HG02759 (cell line): Measurements from ENCODE around the gene HOXA3.

ENCODE experiments used
- ATAC-seq: cut with Tn5 transposase; IDR thresholded peaks from one replicate; pipeline ENCODE4 v1.9.1; 2021; ENCODE audit warnings: mild to moderate bottlenecking, moderate library complexity; ENCODE audit not compliant: unreplicated experiment

HOXA3 gene

GRCh38 chr7:27131390-27131819 lies 21.0 kb downstream of the HOXA3 start:
- no peak for ATAC-seq

GRCh38 chr7:27130540-27131389 lies 21.6 kb downstream of the HOXA3 start, which contains the start of gene HOXA4:
Gene HOXA4, minus strand, starts transcription at chr7:27130757. Its CDS starts 24 bp downstream, at chr7:27130733.
- ATAC-seq, result peak; percentile 59

DNA sequence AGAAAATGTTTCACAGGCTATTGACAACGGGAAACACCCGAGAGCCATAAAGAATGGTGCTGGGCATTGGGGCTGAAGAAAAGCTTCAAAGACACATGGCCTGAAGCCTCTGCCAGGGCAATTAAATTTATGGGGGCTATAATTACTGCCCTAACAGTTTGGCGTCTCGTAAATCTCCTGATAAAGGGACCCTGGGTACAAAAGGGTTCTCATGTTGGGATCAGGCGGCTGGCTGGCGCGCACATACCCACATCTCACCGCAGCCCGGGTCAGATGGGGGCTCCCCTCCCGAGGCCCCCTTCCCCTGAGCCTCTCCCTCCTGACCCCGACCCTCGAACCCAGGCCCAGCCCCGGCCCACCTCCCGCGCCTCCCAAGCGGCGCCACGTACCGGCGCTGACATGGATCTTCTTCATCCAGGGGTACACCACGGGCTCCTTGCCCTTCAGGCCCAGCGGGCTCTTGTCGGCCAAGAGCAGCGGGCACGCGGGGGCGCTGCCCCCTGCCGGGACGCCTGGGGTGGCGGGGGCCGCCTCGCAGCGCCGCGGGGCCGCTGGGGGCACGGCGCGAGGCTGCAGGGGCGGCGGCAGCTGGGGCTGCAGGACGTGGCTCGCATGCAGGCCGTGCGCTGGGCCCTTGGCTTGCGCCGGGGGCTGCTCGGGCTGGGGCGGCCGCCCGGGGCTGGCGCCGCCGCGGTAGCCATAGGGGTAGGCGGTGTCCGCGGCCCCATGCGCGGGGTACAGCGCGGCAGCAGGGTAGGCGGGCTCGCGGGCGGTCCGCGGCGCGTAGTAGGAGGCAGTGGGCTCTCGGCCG lies 22.4 kb downstream of the HOXA3 start:
- ATAC-seq, result no peak

DNA sequence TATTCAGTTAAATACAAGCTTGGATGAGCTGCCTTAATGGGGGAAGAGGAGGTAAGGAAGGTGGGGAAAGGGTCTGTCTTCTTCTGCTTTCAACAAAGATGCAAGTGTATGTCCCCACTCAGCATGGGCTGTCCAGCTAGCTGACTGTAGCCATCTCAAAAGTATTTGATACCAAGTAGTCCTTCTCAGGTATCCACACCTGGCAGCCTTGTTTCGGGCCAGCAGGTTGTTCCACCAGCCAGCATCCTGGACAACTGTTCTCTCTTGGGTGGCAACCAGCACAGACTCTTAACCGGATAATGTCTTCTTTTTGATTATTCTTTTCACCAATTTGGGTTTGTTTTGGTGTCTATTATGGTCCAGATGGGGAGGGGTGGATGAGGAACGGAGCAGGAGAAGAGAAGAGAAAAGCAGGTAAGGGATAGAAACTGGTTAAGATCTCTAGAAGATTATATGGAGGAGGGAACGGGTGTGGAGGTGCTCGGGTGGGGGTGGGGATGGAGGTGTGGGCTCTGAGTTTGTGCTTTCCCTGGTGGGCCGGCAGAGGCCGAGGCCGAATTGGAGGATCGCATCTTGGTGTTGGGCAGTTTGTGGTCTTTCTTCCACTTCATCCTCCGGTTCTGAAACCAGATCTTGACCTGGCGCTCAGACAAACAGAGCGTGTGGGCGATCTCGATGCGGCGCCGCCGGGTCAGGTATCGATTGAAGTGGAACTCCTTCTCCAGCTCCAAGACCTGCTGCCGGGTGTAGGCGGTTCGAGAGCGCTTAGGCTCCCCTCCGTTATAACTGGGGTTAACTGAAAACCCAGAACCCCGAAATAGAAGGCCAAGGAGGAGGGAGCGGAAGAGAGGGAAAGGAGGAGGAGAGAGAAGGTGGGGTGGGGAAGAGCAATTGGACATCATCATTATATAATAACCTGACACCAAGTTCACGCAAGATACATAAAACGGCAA lies 23.3 kb downstream of the HOXA3 start:
- no peak for ATAC-seq

DNA sequence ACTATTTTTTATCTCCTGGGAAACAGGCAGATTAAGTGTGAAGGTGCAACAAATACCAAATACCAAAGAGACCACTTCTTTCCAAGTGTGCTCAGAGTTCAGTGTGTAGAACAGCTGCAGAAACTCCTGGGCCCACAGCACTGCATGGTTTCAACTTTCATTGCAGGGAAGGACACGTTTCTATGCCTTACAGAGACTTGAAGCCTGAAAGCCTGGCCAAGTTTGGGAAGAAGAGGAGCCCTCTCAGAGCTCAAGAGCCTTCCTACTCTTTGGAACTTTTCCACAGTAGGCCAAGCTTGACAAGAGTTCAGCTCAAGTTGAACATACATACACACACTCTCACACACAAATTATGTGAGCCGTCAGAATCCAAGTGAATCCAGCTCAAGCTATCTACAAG lies 24.3 kb downstream of the HOXA3 start:
- no peak for ATAC-seq

DNA sequence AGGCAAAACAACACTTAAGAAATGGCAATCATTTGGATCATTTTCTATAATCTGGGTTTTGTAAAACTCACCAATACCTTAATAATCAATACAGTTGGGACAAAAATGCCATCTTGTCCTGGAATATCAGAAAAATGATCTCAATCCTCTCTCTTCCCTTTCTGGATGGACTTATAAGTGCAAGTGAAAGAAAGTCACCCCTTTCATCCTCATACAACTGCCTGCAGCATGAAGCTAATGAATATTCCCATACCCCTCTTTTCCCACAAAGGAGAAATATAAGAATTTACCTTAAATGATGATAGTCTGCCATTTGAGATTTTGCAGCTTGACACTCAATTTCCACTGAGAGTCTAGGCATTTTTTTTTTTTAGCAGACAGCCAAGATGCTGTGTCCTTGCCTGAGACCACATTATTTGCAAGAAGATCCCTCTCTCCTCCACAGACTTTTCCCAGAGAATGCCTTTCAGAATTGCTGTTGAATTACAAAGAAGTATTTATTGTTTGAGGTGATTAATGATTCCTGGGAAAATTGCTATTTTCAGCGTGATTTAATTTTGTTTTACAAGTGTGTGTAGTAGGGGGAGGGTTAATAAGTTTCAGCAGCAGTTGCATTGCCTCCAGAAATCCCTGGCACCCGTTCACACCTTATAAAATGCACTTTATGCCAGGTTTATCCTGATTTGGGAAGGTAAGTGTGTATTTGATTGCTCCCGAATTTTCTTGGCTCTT lies 25.6 kb downstream of the HOXA3 start:
- no peak for ATAC-seq

DNA sequence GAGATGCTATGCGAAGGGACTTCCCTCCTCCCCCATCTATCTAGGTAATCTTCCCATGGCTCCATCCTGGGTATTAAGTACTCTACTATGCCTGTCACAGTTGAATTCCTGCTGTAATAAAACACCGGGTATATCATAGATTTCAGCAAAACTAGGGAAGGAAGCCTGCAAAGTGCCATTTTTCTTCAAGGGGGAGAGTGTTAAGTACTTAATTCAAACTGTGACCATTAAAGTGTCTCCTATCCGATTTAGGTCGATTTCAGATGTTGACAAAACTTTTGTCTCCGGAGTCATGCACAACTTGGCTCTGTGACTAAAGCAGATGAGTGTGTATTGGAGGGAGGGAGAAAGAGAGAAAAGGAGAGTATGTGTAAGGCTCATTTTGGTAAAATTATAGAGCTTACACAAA lies 26.4 kb downstream of the HOXA3 start:
- no peak for ATAC-seq

DNA sequence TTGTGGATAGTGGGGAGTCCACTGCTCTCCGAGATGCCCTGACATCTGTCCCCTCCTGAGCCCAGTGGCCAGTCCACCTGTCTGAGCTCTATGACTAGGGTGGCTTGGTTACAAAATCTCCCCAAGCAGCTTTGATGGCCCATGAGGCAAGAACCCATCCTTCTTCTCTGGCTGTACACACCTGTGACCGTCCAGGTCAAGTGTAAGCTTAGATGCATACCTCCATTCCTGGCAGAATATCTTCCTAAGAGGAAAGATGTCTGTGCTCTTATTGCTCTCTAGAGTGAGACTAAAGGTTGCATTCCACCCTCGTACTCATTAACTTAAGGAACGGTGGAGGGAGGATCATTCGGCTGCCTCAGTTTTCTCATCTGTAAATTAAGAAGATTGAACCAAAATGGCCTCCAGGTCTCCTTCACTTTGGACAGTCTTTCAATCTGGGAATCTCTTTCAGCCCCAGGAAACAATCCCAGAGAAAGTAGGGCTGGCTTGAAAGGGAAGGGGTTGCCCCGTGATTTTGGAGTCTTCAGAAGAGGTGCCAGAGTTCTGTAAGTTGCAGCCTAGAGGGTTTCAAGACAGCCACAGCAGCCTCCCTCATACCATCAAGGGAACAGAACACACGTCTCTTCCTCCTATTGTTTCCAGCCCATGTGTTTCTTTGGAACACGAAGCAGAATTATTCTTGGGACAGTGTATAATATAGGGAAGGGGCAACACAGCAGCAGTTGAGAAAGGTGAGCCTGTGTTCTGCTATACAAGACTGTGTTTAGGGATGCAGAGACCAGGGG lies 27.3 kb downstream of the HOXA3 start:
- ATAC-seq, result no peak

- no peak for ATAC-seq
Observed at GRCh38 chr7:27124096-27124901, 28.1 kb downstream of the HOXA3 start.

GRCh38 chr7:27123477-27124053 lies 28.8 kb downstream of the HOXA3 start:
- no peak for ATAC-seq

GRCh38 chr7:27123007-27123476 lies 29.3 kb downstream of the HOXA3 start:
- ATAC-seq, result no peak

DNA sequence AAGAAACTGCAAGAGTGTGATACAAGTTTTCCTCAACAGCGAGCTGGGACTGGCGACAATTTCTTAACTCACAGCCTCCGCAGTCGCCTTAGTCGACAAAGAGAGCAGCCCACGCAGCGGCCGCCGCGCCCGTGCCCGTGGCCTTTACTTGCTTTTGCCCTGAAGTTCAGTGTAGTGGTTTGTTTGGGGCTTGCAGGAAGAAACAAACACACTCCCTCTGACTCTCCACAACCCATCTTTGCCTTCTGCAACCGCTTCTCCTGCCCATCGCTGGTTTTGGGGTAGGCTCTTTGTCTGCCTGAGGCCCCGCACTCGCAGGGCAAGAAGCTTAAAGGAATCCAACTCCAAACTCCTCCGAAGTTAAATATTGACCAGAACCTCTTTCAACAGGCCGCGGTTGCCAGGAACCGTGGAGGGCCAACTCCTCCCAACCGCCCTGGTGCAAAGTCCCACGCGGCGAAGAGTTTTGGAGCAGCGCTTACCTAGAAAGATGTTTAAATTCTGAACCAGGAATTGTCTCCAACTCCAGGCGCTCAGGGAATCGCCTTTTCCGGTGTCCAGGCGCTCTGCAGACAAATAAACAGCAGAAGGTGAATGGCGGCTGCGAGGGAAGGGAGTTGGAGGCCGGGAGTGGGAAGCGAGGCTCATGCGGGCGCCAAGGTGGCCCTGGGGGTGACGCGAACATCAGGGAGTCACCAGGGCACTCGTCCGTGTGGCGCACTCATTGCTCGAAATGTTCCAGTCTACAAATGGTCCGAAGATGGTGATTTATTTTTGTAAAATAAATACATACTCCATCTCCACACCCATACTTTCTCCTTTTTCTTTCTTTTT lies 30.1 kb downstream of the HOXA3 start:
- ATAC-seq, result no peak

DNA sequence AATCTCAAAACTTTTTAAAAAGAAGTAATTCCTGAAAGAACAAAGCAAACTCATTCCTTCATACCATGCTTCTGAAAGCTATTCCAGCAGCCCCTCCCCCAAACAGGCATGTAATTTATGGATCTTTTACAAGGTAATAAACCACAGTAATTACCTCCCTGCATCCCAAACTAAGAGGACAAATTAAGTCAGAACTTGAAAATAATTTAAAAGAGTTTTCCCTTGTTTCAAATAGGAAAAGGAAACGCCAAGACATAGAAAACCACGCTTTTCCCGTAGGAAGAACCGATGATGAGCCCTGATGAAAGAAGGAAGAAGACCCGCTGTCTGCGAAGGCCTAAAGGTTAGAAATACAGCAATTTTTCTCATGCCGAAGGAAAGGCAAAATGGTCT lies 30.7 kb downstream of the HOXA3 start:
- ATAC-seq, result no peak

DNA sequence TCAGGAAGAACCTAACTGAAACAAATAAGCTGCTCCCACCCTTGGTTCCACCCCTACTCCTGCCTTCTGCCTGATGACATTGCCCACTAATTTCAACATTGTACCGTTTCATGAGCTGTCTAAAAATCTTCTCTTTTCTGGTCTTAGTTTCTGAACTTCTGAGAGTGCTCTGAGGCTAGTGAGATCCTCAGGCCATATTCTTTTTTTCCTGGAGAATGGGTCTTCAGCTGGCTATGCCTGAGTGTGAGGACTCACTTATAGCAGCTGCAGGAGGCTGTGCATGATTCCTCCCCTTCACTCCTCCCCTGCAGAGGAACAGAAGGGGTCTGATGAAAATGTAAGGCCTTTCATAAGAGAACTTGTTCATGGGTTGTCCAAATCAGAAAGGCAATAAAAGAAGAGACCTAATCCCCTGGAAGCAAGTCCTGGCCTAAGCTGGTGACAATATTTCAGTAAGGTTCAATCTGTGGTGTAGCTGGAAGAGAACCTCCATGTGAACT lies 32.9 kb downstream of the HOXA3 start:
- no peak for ATAC-seq

GRCh38 chr7:27118580-27118979 lies 33.8 kb downstream of the HOXA3 start:
- no peak for ATAC-seq

- ATAC-seq, result no peak
Observed at GRCh38 chr7:27117887-27118491, 34.4 kb downstream of the HOXA3 start.
